Coronary artery (tissue), 2 donors: ENCODE measurements around the gene ASCC2.

ENCODE experiments used
- DNase-seq: peaks from one replicate; pipeline ENCODE4 v3.0.0-alpha.2; 2017; ENCODE audit warnings: low spot score
- H3K27ac ChIP-seq, 2 donors: fragments of 200-600 bp; sonication (generic); one replicate each; pipeline ENCODE4 v1.5.1; 2016 to 2019
- H3K4me3 ChIP-seq: fragments of 200-600 bp; sonication (generic); 2 replicates; pipeline ENCODE4 v1.5.1; 2016; ENCODE audit warnings: mild to moderate bottlenecking, moderate library complexity
- CTCF ChIP-seq: fragments of 200-600 bp; sonication (generic); IDR thresholded peaks from one replicate; pipeline ENCODE4 v1.5.1; 2019; ENCODE audit warnings: antibody characterized with exemption

The ASCC2 gene

GRCh38 chr22:29855611-29856181 lies 17.6 kb upstream of the ASCC2 start:
- Histone ChIP-seq H3K27ac (no peak overlapping the region), H3K4me3 (no peak overlapping the region)
- no peak for TF ChIP-seq CTCF
- DNase-seq: peak; percentile 56

GRCh38 chr22:29854432-29854831 lies 16.4 kb upstream of the ASCC2 start:
- Histone ChIP-seq H3K27ac (no peak overlapping the region), H3K4me3 (no peak overlapping the region)
- peak; percentile 59 for DNase-seq
- TF ChIP-seq CTCF: no peak

GRCh38 chr22:29848111-29848510 lies 10.0 kb upstream of the ASCC2 start:
- H3K4me3 ChIP-seq: no peak overlapping the region
- no peak for TF ChIP-seq CTCF
- H3K27ac ChIP-seq: peak overlapping the region in 1 of 2 donors; percentile 41
- DNase-seq: no peak

GRCh38 chr22:29846290-29846689 lies 8.2 kb upstream of the ASCC2 start:
- no peak for TF ChIP-seq CTCF
- no peak overlapping the region for H3K27ac ChIP-seq
- no peak overlapping the region for H3K4me3 ChIP-seq
- no peak for DNase-seq

- no peak for DNase-seq
- no peak for TF ChIP-seq CTCF
- H3K4me3 ChIP-seq: no peak overlapping the region
- peak overlapping the region in 1 of 2 donors; percentile 74 for H3K27ac ChIP-seq
These were observed 4.7 kb upstream of the ASCC2 start for GRCh38 chr22:29842740-29843139.

- H3K4me3 ChIP-seq: no peak overlapping the region
- DNase-seq: no peak
- H3K27ac ChIP-seq: peak overlapping the region in 1 of 2 donors; percentile 74
- TF ChIP-seq CTCF: no peak
These were observed 4.1 kb upstream of the ASCC2 start for GRCh38 chr22:29842172-29842571.

- no peak for TF ChIP-seq CTCF
- H3K27ac ChIP-seq: no peak overlapping the region
- no peak for DNase-seq
- no peak overlapping the region for H3K4me3 ChIP-seq
These were observed 2.4 kb upstream of the ASCC2 start for GRCh38 chr22:29840498-29840897.
